Measurements from ENCODE around the gene ARHGEF7. TPM values are rescaled to one million over a fixed set of nuclear protein-coding genes. Genes with fewer than 3 reads are reported as not detected.
A peak's percentile ranks its signal among the peaks of the same experiment; 100 is the strongest.

The ARHGEF7 gene
- total RNA-seq, 2 donors from 2014 or later, result 117 to 152 TPM

DNA sequence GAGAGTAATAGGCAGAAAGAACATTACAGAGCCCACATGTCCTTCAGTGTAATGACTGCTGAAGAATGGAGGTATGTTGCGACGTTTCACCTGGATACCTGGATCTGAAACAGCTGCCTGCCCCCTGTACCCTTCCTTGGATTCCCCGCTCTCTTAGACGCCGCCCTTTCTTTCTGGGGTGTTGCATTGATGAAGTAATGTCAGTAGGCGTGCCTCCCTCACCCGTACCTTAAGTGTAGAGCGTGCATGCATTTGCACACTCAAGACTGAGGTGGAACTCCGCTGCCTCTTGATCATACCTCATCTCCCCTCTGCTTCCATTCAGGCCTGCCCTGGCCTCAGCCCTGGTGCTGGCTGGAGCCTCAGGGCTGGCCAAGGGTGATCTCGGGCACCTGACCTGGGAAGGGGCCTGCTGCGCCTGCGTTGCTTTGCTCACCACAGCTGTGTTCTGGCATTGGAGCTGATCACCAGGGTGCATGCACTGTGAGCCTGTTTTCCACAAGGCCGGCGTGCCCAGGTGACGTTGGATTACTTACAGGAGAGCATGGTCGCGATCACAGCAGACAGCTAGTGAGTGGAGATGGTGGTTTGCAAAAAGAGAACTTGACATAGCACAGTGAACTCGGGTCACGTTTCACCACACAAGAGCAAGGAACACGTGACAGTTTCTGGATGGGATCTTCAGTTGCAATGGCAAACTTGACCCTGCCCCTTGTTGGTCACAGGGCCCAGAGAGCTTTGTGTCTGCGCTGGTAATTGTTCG, 99.0 kb downstream of the ARHGEF7 start:
- TF ChIP-seq CTCF (IDR thresholded peaks at IDR 0.05), result no peak
- Histone ChIP-seq H3K4me1 (ENCODE audit: control insufficient read depth in 1 of 2, low read depth in 2 of 2) (peaks cover 51 to 97% of the 10 kb centered on the region in 2 donors), H3K27ac (no peak overlapping the region), H3K4me3 (no peak overlapping the region), H3K36me3 (no peaks in the 10 kb centered on the region), H3K9me3 (no peaks in the 10 kb centered on the region), H3K27me3 (replicated peaks; ENCODE audit: insufficient read depth) (no peaks in the 10 kb centered on the region)
- DNase-seq (ENCODE audit: low spot score) (no peak), ATAC-seq (ENCODE audit: insufficient number of reproducible peaks, low FRiP score, low read depth) (no peak)

GRCh38 chr13:111215081-111216047, 100.3 kb downstream of the ARHGEF7 start:
- Histone ChIP-seq H3K4me3 (no peak overlapping the region), H3K4me1 (ENCODE audit: control insufficient read depth in 1 of 2, low read depth in 2 of 2) (peaks cover 47 to 96% of the 10 kb centered on the region in 2 donors), H3K27me3 (replicated peaks; ENCODE audit: insufficient read depth) (no peaks in the 10 kb centered on the region), H3K27ac (peak overlapping the region; percentile 16 to 70), H3K36me3 (no peaks in the 10 kb centered on the region), H3K9me3 (no peaks in the 10 kb centered on the region)
- TF ChIP-seq CTCF (IDR thresholded peaks at IDR 0.05), result no peak
- ATAC-seq (ENCODE audit: insufficient number of reproducible peaks, low FRiP score, low read depth) (no peak), DNase-seq (ENCODE audit: low spot score) (no peak)

GRCh38 chr13:111216166-111216960, 101.3 kb downstream of the ARHGEF7 start:
- DNase-seq (ENCODE audit: low spot score) (no peak), ATAC-seq (ENCODE audit: insufficient number of reproducible peaks, low FRiP score, low read depth) (no peak)
- Histone ChIP-seq H3K9me3 (no peaks in the 10 kb centered on the region), H3K27ac (peak overlapping the region; percentile 45 to 70), H3K4me1 (ENCODE audit: control insufficient read depth in 1 of 2, low read depth in 2 of 2) (peaks cover 42 to 89% of the 10 kb centered on the region in 2 donors), H3K4me3 (no peak overlapping the region), H3K27me3 (replicated peaks; ENCODE audit: insufficient read depth) (no peaks in the 10 kb centered on the region), H3K36me3 (no peaks in the 10 kb centered on the region)
- peak; percentile 54 for TF ChIP-seq CTCF (IDR thresholded peaks at IDR 0.05)

- peak overlapping the region; percentile 5 for H3K4me3 ChIP-seq
- no peak for TF ChIP-seq CTCF (IDR thresholded peaks at IDR 0.05)
Measured at GRCh38 chr13:111217641-111218040, 102.5 kb downstream of the ARHGEF7 start.

More at GRCh38 chr13:111217641-111218040, 102.5 kb downstream of the ARHGEF7 start:
- H3K36me3 ChIP-seq, result no peaks in the 10 kb centered on the region
- peak overlapping the region; percentile 7 to 70 for H3K27ac ChIP-seq
- H3K27me3 ChIP-seq (replicated peaks; ENCODE audit: insufficient read depth), result no peaks in the 10 kb centered on the region
- ATAC-seq (ENCODE audit: insufficient number of reproducible peaks, low FRiP score, low read depth), result no peak
- H3K4me1 ChIP-seq (ENCODE audit: control insufficient read depth in 1 of 2, low read depth in 2 of 2), result peaks cover 33 to 82% of the 10 kb centered on the region in 2 donors
- no peaks in the 10 kb centered on the region for H3K9me3 ChIP-seq
- DNase-seq (ENCODE audit: low spot score), result no peak

Data from thoracic aorta (tissue), 2 donors.